Measurements from ENCODE around the gene PCSK2.
A peak's percentile ranks its signal among the peaks of the same experiment; 100 is the strongest.

PCSK2 gene

DNA sequence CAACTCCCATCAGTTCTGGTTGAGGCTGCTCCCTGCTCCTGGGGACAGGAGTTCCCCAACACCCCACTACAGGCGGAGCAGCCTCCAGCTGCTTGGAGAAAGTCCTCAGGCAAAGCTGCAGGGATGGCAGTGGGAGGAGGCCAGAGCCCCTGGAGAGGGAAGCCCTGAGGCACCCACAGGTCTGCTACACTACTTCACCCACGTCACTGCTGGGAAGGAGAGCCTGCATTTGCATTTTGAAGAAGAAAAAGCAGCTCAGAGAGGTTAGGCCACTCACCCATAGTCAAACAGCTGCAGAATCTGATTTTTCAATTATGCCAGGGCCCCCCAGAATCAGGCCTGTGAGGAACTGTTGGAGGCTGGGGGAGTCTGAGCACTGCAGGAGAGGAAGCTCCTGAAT, 287.1 kb downstream of the PCSK2 start:
- DNase-seq = no peak

DNA sequence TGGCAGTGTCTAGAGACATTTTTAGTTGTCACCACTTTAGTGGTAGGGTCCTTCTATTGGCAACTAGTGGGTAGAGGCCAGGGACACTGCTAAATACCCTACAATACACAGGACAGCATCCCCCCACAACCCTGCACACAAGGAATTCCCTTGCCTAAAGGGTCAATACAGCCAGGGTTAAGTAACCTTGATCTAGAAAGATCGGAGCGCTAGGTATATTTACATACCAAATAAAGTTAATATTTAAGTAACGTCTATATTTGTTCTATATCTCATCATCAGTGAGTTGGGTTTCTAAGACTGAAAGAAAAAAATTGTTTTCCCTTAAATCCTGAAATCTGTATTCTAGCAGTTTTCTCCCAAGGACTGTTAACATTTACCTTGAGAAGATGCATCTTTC, 288.2 kb downstream of the PCSK2 start:
- DNase-seq = no peak

DNA sequence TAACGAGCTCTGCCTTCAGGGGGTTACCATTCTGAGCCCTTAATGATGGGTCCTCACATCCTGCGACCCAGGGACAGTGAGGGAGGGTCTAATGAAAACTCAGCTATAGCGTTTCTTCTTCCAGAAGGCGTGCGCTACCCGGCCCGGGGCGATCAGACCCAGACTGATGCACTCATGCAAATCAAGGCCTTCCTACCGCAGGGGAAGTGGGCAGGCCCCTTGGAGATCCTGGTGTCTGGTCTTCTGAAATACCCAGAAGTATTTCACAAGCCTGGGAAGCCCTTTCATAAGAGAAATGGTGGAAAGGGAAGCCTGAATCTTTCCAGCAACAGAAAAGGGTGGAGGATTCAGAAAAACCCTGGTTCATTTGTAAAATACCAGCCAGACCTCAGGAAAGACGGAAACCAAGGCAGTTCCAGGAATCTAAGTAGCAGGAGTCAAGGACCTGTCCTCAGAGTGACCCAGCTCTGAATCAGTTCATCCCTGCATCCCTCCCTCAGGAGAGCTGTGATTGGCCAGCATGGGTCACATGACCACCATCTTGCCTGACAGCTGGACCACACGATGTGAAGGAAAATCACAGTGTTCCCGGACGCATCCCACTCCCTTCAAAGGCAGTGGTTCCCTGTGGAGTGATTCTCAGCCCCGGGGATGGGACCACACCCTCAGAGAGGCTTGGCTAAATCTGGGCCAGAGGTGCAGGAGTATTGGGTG, 291.7 kb downstream of the PCSK2 start:
- DNase-seq = no peak

DNA sequence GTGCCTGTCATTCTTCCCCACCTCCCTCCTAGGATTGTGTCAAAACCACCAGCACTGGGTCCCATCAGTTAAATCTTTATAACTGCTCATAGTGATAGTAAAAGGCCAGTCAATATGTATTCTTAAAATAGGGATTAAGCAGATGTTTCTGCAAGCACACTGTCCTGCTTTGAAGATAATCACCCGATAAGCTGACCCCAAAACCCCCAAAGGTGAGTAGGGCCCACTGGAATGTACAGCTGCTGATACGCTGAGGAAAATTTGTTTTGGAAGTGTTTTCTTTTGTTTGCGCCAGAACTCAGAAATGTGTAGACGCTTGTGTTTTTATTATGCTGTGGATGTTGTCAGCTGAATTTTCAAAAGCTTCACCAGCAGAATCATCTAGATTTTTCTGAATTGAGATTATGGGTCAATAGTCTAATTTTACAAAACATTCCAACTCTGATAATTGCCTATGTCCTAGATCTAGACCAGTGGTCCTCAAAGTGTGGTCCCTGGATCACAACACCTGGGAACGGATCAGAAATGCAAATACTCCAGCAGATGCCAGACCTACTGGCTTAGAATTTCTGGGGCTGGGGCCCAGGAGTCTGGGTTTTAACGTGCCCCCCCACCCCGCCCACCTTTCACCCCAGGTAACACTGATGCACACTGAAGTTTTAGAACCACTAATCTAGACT, 292.9 kb downstream of the PCSK2 start:
- no peak for DNase-seq

DNA sequence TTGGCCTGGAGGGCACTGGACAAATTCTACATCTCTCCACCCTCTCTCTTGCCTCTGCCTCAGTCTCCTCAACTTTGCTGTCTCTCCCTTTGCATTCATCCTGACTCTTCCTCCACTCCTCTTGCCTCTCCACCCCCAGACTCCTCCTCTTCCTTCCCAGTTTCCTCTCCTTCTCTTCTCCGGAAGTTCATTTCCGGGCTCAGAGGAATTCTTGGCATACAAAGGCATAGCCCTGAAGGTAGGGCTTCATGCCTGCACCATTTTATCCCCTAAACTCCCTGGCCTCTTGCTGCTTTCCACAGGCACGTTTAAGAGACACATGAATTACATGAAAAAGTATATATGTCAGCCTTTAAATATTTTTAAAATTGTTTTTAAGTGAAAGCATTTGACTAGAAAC, 293.7 kb downstream of the PCSK2 start:
- DNase-seq = no peak

DNA sequence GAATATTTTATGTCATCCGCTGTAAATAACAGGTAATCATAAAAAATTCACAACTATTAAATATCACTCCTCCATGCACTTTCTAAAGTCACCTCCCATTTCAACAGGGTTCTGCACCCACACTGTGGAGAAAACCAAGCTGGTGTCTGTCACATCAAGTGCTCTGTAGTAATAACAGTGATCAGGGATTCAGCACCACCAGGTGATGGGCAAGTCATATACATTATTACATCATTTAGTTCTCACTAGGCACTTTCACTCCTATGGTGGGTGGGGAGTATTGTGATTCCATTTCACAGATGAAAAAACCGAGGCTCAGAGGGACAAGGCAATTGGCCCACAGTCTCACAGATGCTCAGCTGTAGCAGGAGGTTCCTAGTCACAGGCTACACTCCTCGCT, 295.7 kb downstream of the PCSK2 start:
- DNase-seq = no peak

DNA sequence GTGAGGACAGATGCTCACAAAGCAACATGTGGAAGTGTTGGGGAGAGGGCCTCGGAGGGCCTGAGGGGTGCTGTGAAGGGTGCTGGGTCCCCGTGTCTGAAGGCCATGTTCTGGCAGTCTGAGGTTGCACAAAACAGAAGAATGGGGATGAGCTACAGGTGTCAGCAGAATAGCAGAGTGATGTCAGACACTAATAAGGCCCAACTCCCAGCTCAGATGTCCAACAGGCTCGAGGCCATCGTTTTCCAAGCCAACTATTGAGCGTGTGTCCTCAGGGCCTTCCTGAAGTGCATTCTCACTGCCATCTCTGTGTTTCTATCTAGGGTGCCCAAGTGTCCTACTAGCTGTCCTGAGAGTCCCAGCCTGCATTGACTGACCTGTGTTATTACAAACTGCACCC, 296.5 kb downstream of the PCSK2 start:
- no peak for DNase-seq

DNA sequence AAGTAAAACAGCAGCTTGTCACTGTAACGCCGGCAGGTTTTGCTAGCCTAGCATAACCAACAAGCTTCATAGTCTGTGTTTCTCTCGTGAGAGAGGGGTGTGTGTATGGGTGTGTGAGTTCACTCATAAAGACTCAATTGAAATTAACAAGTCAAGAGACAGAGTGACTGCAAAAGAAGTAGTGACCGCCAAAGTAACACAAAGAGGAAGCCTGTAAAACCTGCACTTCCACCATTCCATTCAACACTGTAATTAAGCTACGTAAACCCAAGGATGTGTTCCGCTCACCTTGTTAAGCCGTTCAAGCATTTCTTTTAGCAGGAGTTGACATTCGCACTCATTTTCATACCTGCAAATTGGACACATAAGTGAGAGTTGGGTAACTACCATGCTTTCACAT, 297.7 kb downstream of the PCSK2 start:
- DNase-seq = no peak

DNA sequence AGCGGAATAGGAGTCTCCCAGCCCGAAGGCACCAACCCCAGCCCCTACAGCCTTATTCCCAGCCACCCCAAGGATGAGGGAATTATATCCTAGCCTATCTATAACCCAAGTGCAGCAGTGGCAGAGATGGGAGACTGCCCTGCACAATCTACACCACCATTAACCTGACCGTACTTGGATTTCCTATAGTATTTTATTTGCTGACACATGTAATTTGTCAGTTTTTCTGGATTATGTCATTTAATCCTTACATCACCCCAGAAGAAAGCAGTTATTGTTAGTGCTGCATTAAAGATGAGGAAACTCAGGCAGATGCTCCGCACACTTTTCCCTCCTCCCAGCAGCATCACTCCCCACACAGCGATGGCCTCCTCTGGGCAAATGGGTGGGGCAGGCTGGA, 298.3 kb downstream of the PCSK2 start:
- no peak for DNase-seq

DNA sequence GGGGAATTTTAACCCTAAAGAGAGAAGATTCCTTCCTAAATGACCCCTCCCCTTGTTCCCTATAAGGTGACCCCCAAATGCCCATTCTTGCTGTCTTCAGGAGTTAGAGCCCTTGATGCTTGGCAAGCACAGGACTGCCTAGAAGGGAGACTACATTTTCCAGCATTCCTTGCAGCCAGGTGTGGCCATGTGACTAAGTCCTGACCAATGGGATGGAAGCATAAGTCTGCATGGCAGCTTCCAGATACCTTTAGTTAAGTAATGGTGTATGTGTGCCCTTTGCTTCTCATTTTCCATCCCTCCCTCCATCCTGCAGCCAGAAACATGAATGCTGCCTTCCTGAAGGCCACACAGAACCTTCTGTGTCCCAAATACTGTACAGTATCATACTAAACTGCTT, 298.8 kb downstream of the PCSK2 start:
- DNase-seq = peak in 1 of 2 experiments; percentile 68

DNA sequence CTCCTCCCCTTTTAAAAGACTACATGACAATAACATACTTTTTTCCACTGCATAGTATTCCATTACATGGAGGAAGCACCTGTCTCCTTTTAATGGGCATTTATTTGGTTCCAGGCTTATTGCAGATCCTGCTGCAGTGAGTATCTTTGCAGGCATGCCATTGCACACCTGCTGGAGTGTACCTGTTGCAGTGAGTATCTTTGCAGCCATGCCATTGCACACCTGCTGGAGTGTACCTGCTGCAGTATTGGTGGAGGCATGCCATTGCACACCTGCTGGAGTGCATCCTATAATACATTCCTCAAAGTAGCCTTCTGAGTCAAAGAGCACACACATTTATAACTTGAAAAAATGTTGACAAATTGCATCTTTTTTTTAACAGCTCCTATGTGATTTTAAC, 302.7 kb downstream of the PCSK2 start:
- DNase-seq = no peak

DNA sequence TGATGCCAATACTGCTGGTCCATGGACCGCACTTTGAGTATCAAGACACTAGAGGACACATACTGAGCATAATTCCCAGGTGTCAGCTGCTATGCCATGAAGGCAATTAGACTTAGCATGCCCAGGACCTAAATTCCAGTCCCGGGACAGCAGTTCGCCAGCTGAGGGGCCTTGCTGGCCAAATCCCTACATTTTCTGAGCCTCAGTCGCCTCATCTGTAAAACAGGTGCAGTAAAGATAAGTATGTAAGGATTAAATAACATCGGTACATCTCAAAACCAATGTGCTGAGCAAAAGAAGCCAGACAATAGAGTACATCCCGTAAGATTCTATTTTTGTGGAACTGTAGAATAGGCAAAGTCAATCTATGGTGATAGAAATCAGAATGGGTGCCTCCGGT, 303.3 kb downstream of the PCSK2 start:
- DNase-seq = no peak

DNA sequence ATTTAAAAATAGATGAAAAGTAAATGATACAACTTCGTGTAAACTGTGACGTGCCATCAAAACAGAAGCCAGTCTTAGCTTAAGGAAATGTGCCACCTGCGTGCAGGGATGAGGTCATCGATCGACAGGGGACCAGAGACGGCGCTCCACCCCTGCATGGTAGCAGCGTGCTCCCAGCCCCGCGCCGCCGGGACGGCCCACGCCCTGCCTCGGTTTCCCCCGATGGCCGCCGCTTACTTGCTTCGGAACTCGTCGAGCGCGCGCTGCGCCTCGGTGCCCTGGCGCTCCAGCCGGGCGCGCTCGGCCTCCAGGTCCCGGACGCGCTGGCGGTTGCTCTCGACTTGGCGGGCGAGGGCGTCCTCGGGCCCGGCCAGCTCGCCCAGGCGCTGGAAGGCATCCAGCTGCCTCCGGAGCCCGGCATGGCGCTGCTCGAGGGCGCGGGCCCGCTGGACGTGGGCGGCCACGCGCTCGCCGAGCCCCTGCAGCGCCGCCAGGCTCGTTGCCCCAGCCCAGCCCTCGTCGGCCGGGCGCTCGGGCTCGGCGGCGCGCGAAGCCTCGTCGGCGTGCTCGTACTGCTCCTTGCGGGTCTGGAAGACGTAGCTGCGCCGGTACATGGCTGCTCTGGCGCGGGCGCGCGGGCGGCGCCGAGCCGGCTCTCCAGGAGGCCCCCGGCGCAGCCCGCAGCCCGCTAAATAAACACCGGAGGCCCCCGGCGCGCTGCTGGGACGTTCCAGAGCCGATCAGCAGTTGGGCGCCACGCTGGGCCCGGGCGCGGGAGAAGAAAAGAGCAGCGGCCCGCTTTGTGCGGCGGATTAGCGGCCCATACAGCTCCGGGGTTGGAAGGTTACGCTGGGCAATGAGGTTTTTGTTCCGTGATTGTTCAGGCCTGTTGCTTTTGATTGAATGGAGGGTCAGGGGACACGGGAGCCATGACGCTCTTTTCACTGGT, 304.1 kb downstream of the PCSK2 start, which contains the start of gene BFSP1:
Gene BFSP1 (minus strand): TSS at position 664 of the 949 bp plus-strand sequence. CDS start 50 bp downstream, at position 614.
- peak in 1 of 2 experiments; percentile 57 for DNase-seq

DNA sequence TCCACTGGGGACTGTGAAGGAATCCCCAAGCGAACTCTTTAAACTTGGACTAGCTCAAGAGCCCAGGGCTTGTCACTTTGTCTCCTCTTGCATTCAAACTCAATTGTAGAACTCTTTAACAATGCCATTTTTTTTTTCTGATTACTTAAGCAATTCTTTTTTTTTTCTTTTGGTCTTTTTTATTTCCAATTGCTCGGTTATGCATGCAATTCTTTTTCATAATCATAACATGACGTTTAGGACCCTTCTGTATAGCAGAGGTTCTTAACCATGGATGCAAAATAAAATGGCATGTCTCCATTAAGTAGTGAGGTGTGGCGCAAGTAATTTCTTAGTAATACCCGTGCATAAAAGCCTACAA, 304.8 kb downstream of the PCSK2 start:
- peak in 1 of 2 experiments; percentile 57 for DNase-seq

DNA sequence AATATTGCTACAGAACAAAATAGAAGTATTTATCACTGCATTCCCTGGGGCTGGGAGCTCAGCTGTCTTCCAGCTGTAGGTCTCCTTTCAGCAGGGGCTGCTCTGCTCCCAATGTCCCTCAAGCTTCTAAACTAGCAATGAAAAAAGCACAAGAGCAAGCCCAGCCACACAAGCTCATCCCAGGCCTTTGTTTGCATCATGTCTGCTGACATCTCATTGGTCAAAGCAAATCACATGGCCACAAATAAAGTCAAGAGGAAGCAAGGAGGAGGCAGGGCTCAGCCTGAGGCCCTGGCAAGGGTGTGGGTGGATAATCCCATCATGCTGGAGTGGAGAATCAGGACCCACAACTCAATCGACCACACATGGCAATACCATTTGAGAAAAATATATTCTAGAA, 306.6 kb downstream of the PCSK2 start:
- peak in 1 of 2 experiments; percentile 53 for DNase-seq

DNA sequence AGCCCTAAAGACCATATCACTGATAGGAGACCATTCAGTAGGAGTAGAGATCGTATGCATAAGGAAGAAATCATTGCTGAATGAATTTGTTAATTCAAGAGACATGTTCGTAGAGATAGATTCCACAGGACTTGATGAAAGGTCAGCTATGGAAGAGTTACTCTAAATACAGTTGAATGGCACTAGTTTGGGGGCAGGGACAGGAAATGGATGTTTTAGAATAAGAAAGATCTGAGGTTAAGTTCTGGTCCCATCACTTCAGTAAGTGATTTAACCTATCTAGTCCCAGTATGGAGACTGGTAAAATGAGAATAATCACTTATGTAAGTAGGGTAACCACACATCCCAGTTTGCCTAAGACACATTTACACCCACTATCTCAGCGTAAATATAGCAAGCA, 307.2 kb downstream of the PCSK2 start:
- DNase-seq = no peak

Measured in SW 1271 (cell line).